Type B pancreatic cell (in vitro differentiated cells): ENCODE measurements around the gene FLNB. TPM values are rescaled to one million over a fixed set of nuclear protein-coding genes. Genes with fewer than 3 reads are reported as not detected.

Experiments used
- DNase-seq: peaks from one replicate; pipeline ENCODE4 v3.0.0; 2021; ENCODE audit warnings: mixed read lengths; ENCODE audit not compliant: unreplicated experiment; ENCODE audit errors: extremely low spot score
- H3K27ac Mint-ChIP-seq: 2 replicates; pipeline ENCODE4 v1.8.0; 2021; ENCODE audit warnings: mild to moderate bottlenecking, mixed read lengths
- H3K27me3 Mint-ChIP-seq: 2 replicates; pipeline ENCODE4 v1.8.0; 2021; ENCODE audit warnings: mixed read lengths
- H3K36me3 Mint-ChIP-seq: 2 replicates; pipeline ENCODE4 v1.8.0; 2021; ENCODE audit warnings: mixed read lengths
- H3K4me1 Mint-ChIP-seq: one replicate; pipeline ENCODE4 v1.8.0; 2021; ENCODE audit warnings: mixed read lengths; ENCODE audit not compliant: unreplicated experiment
- H3K4me3 Mint-ChIP-seq: 2 replicates; pipeline ENCODE4 v1.8.0; 2021; ENCODE audit warnings: mild to moderate bottlenecking, mixed read lengths
- H3K9me3 Mint-ChIP-seq: 2 replicates; pipeline ENCODE4 v1.8.0; 2021; ENCODE audit warnings: mixed read lengths
- total RNA-seq: library from RNA; stranded (reverse); gene quantifications from 2 replicates; pipeline ENCODE4 v1.2.1, GENCODE V29; 2021; ENCODE audit warnings: low replicate concordance
- TF ChIP-seq, protein P1 (sequence below): fragments of 200-600 bp; sonication (generic); conservative IDR thresholded peaks from 2 replicates; pipeline ENCODE4 v1.5.0; 2021; ENCODE audit warnings: antibody characterized with exemption, mild to moderate bottlenecking

Gene FLNB
- total RNA-seq, 1 donor from 2014 or later, result 204 TPM

DNA sequence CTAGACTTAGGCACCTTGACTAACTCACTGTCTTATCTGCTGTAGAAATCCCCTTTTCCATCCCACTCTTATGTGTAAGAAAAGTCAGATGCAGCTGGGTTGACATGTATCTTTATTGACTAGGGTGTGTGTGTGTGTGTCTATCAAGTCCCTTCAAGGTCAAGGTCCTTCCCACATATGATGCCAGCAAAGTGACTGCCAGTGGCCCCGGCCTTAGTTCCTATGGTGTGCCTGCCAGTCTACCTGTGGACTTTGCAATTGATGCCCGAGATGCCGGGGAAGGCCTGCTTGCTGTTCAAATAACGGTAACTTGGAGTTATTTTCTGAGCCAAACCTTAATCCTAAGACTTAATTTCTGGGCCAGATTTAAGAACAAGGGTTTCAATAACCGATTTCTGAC is 126.2 kb downstream of the FLNB start:
- no peak overlapping the region for H3K27ac Mint-ChIP-seq

DNA sequence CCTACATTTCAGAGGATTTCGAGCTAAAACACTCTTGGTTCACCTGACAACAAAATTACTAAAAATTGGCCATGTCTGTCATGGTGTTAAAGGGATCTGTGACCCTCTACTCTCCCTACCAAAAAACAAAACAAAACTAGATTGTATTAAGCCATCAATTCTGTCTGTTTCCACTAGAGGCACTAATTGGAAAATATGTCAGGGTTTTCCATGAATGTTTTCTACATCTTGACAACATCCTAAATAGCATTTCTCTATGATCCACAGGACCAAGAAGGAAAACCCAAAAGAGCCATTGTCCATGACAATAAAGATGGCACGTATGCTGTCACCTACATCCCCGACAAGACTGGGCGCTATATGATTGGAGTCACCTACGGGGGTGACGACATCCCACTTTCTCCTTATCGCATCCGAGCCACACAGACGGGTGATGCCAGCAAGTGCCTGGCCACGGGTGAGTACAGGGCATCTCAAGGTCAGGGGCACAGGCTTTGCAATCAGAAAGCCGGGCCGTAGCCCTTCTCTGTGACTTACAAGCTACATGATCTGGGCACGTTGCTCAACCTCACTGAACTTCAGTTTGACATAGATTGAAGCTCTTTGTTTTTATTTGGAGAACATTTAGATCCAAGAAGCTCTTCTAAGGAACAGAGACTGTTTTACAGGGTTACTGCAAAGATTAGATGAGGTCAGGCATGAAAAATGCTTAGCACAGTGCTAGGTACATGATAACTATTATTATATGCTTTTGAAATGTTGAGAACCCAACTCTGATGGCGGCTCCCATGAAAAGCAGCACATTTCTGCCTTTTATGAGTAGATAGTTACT is 127.7 kb downstream of the FLNB start:
- Mint-ChIP-seq H3K4me3 (no peak overlapping the region), H3K27ac (peak overlapping the region; percentile 5), H3K27me3 (no peaks in the 10 kb centered on the region), H3K4me1 (no peaks in the 10 kb centered on the region), H3K9me3 (no peaks in the 10 kb centered on the region), H3K36me3 (peaks cover 60% of the 10 kb centered on the region)
- no peak for DNase-seq
- TF ChIP-seq, protein P1, sequence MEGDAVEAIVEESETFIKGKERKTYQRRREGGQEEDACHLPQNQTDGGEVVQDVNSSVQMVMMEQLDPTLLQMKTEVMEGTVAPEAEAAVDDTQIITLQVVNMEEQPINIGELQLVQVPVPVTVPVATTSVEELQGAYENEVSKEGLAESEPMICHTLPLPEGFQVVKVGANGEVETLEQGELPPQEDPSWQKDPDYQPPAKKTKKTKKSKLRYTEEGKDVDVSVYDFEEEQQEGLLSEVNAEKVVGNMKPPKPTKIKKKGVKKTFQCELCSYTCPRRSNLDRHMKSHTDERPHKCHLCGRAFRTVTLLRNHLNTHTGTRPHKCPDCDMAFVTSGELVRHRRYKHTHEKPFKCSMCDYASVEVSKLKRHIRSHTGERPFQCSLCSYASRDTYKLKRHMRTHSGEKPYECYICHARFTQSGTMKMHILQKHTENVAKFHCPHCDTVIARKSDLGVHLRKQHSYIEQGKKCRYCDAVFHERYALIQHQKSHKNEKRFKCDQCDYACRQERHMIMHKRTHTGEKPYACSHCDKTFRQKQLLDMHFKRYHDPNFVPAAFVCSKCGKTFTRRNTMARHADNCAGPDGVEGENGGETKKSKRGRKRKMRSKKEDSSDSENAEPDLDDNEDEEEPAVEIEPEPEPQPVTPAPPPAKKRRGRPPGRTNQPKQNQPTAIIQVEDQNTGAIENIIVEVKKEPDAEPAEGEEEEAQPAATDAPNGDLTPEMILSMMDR, result peak; percentile 63

More for the DNA sequence above, 126.2 kb downstream of the FLNB start:
- no peaks in the 10 kb centered on the region for H3K4me1 Mint-ChIP-seq
- no peaks in the 10 kb centered on the region for H3K9me3 Mint-ChIP-seq
- no peaks in the 10 kb centered on the region for H3K27me3 Mint-ChIP-seq
- H3K4me3 Mint-ChIP-seq, result no peak overlapping the region
- TF ChIP-seq, protein P1, result no peak
- peaks cover 52% of the 10 kb centered on the region for H3K36me3 Mint-ChIP-seq
- no peak for DNase-seq

DNA sequence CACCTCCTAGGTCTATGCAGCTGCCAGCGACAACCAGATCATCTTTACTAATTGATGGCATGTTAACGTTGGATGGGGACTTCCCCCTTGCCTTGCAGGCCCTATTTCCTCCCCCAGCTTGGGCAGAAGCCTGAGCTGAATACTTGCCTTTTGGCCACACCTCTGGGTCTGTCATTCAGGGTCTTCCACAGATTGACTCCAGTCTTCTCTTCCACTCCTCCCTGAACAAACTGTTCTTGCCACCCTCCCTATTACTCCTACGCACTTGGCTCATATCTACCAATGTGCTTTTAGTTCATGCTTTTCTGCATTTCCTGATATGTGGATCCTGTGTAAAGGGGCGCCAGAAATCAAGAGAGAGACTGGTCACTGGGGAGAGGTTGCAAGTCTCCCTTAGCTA is 129.1 kb downstream of the FLNB start:
- Mint-ChIP-seq H3K27ac (no peak overlapping the region), H3K4me1 (peaks cover 5% of the 10 kb centered on the region), H3K9me3 (no peaks in the 10 kb centered on the region), H3K4me3 (no peak overlapping the region), H3K27me3 (no peaks in the 10 kb centered on the region), H3K36me3 (peaks cover 62% of the 10 kb centered on the region)
- TF ChIP-seq, protein P1, result no peak
- no peak for DNase-seq

DNA sequence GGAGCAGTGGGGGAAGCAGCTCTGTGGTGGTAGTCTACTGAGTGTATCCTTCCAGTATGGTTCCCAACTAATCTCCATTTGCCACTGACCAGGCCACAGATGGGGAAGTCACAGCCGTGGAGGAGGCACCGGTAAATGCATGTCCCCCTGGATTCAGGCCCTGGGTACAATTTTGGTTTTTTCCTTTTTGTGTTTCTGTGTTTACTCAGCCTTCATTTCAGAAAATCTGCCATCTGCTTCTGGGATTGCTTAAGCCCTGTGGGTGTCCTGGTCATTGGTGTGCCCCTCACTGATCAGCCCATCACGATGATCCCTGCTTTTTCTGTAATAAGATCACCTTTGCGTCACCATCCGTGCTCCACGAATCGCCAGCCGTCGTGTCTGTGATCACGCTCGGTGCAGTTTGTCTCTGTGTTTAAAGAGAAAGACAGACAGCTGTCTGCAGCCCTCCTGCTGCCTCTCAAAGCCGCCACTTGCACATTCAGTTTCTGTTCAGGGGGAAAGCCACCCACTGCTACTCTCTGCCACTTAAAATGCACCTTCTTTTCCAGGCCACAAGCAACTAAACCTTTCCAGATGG is 133.6 kb downstream of the FLNB start:
- no peak overlapping the region for H3K27ac Mint-ChIP-seq
- TF ChIP-seq, protein P1, result no peak
- H3K27me3 Mint-ChIP-seq, result no peaks in the 10 kb centered on the region
- H3K36me3 Mint-ChIP-seq, result peaks cover 64% of the 10 kb centered on the region
- H3K9me3 Mint-ChIP-seq, result no peaks in the 10 kb centered on the region
- no peak overlapping the region for H3K4me3 Mint-ChIP-seq
- peaks cover 14% of the 10 kb centered on the region for H3K4me1 Mint-ChIP-seq
- no peak for DNase-seq

DNA sequence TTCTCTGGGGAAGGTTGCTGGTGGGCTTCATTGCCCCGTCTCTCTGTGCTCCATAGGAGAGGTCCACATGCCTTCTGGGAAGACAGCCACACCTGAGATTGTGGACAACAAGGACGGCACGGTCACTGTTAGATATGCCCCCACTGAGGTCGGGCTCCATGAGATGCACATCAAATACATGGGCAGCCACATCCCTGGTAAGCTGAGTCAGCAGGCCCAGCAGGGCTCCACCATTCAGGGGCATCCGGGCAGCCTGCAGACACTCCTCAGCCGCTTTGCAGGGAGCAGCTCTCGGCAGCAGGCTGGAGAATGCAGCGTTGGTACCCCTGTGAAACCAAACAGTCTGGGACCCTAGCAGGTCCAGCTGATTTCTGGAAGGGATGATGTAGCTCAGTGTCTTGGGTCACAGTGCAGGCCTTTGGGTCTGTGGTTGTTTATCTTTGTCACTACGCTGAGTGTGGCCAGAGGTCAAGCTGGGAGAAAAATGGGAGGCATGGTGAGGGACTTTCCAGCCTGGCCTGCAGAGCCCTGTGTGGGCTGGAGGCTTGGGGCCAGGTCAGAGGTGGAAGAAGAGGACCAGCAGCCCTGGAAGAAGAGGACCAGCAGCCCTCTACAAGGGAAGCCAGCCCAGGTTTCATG is 135.3 kb downstream of the FLNB start:
- H3K4me1 Mint-ChIP-seq, result peaks cover 14% of the 10 kb centered on the region
- no peaks in the 10 kb centered on the region for H3K9me3 Mint-ChIP-seq
- H3K27ac Mint-ChIP-seq, result no peak overlapping the region
- H3K4me3 Mint-ChIP-seq, result no peak overlapping the region
- H3K27me3 Mint-ChIP-seq, result no peaks in the 10 kb centered on the region
- H3K36me3 Mint-ChIP-seq, result peaks cover 59% of the 10 kb centered on the region
- no peak for DNase-seq
- TF ChIP-seq, protein P1, result no peak
